ENCODE data around the gene OTOP2. TPM values are rescaled to one million over a fixed set of nuclear protein-coding genes. Genes with fewer than 3 reads are reported as not detected.
A peak's percentile ranks its signal among the peaks of the same experiment; 100 is the strongest.

The OTOP2 gene
- total and polyA plus RNA-seq, 2 of the 8 experiments (the other 6 are each of a cell fraction or from before 2014, with no cell fraction given), result 0.23 TPM; not detected in 1

GRCh38 chr17:74875155-74875976, 48.7 kb upstream of the OTOP2 start:
- Histone ChIP-seq H4K91ac (replicated peaks; ENCODE audit: insufficient read length, low read length) (no peak overlapping the region), H3K4me2 (ENCODE audit: insufficient read depth in 1 of 2, low read depth in 2 of 2, low read length in 2 of 2) (no peak overlapping the region), H2AK5ac (ENCODE audit: low read depth, low read length) (no peak overlapping the region), H3K9me3 (ENCODE audit: insufficient read depth in 2 of 2, low read depth in 1 of 2, low read length in 1 of 2) (no peaks in the 10 kb centered on the region), H2BK12ac (ENCODE audit: low read depth, low read length) (no peak overlapping the region), H3K4me3 (ENCODE audit: extremely low read depth in 1 of 4, insufficient read depth in 2 of 4, low read depth in 3 of 4, low read length in 4 of 4) (no peak overlapping the region), H4K5ac (ENCODE audit: insufficient read length, low read depth, low read length) (no peak overlapping the region), H3K27ac (ENCODE audit: low read depth, low read length) (no peak overlapping the region), H4K20me1 (replicated peaks in 1 of 2; ENCODE audit: control insufficient read depth in 1 of 2, insufficient read depth in 2 of 2, low read length in 2 of 2) (no peaks in the 10 kb centered on the region), H3K18ac (ENCODE audit: extremely low read depth, low read length) (no peak overlapping the region), H2BK15ac (ENCODE audit: low read length) (peak overlapping the region; percentile 6; the same call in 1 of the 2 replicates), H3K23ac (ENCODE audit: insufficient read length) (no peak overlapping the region), H3K14ac (ENCODE audit: insufficient read length) (no peak overlapping the region), H2BK120ac (replicated peaks; ENCODE audit: low read depth, low read length) (no peak overlapping the region), H3K79me1 (ENCODE audit: low read depth, low read length) (peaks cover 7% of the 10 kb centered on the region; the same call in 1 of the 2 replicates), H3K56ac (replicated peaks; ENCODE audit: insufficient read length, low read depth, low read length) (no peak overlapping the region), H2AFZ (ENCODE audit: low read length) (no peak overlapping the region), H4K8ac (ENCODE audit: extremely low read depth, insufficient read depth, low read length) (no peak overlapping the region), H3K4ac (replicated peaks; ENCODE audit: insufficient read length, low read depth, low read length) (no peak overlapping the region), H3K27me3 (replicated peaks in 1 of 4; ENCODE audit: control insufficient read depth in 3 of 4, extremely low read depth in 1 of 4, insufficient read depth in 3 of 4, low read length in 3 of 4) (peaks cover 0 to 3% (median 0%) of the 10 kb centered on the region in 4 experiments; a peak in 2 of 7 replicates), H3K4me1 (replicated peaks in 1 of 4; ENCODE audit: control insufficient read depth in 3 of 4, insufficient read depth in 4 of 4, low read length in 3 of 4) (peaks cover 0 to 14% (median 6%) of the 10 kb centered on the region in 4 experiments; a peak in 6 of 7 replicates), H3K36me3 (ENCODE audit: control insufficient read depth in 2 of 4, insufficient read depth in 4 of 4, low read length in 3 of 4) (no peaks in the 10 kb centered on the region), H3K9ac (replicated peaks in 1 of 4; ENCODE audit: extremely low read depth in 1 of 4, low read depth in 3 of 4, low read length in 3 of 4) (no peak overlapping the region), H2BK20ac (ENCODE audit: low read length) (no peak overlapping the region), H3K79me2 (ENCODE audit: control insufficient read depth in 1 of 2, insufficient read depth in 2 of 2, low read length in 2 of 2) (no peaks in the 10 kb centered on the region; a peak in 1 of 4 replicates), H2BK5ac (ENCODE audit: low read depth, low read length) (no peak overlapping the region), H3K23me2 (ENCODE audit: low read depth, low read length) (peaks cover 10% of the 10 kb centered on the region)
- DNase-seq (ENCODE audit: low read depth in 1 of 2, low spot score in 2 of 2) (no peak), FAIRE-seq (no peak)
- POLR2A ChIA-PET (ENCODE audit: partially characterized antibody), result interaction anchor here (1.1 to 1.6 kb wide), 3 partner anchors 16 to 49 kb away, joined by 3 to 5 read pairs (median 4); partner anchors contain the start of gene OTOP2
- CTCF ChIA-PET (ENCODE audit: partially characterized antibody), result interaction anchor here (0.6 to 81.0 kb wide), 9 partner anchors 12 to 138 kb away, joined by 3 to 2981 read pairs (median 5); partner anchors contain the start of genes GRIN2C, NAT9 and OTOP2
- 76% methylated on average over 5 of the region's 5 CpGs; no CpG with 5 or more reads in 1 of the 2 experiments for WGBS, 2 experiments (ENCODE audit: extremely low coverage in 1 of 2, insufficient coverage in 1 of 2, insufficient read length in 1 of 2, insufficient replicate concordance in 2 of 2, low coverage in 1 of 2, low lambda C conversion rate in 2 of 2, missing lambda C conversion rate in 1 of 2)
- TF ChIP-seq USF2 (IDR thresholded peaks at IDR 0.05; ENCODE audit: low read length) (no peak), SP1 (IDR thresholded peaks at IDR 0.05; ENCODE audit: low read depth, low read length) (no peak), ATF3 (IDR thresholded peaks at IDR 0.05; ENCODE audit: insufficient read depth, low read depth, low read length) (no peak), JUN (IDR thresholded peaks at IDR 0.05; ENCODE audit: low read depth, low read length) (no peak), POLR2A (IDR thresholded peaks at IDR 0.05; ENCODE audit: control extremely low read depth in 1 of 2, low read depth in 2 of 2, low read length in 2 of 2) (no peak), GABPA (IDR thresholded peaks at IDR 0.05; ENCODE audit: borderline replicate concordance, insufficient read depth, low read length) (no peak), MAX (IDR thresholded peaks at IDR 0.05) (no peak), TCF12 (IDR thresholded peaks at IDR 0.05; ENCODE audit: low read depth, low read length) (no peak)
